IPS DF 6.9 (cell line): ENCODE data around the gene SDK1.

Source experiments
- DNase-seq: peaks from one replicate; pipeline ENCODE4 v3.0.0-alpha.2; 2013; ENCODE audit warnings: low read depth, low spot score
- H3K27ac ChIP-seq: one replicate; pipeline ENCODE4 v1.5.1; 2013; ENCODE audit warnings: low read length, control low read depth
- H3K27me3 ChIP-seq: 2 replicates; pipeline ENCODE4 v1.6.1; 2013; ENCODE audit warnings: mild to moderate bottlenecking, low read length; ENCODE audit not compliant: control insufficient read depth, insufficient read depth
- H3K36me3 ChIP-seq: 2 replicates; pipeline ENCODE4 v1.6.1; 2013; ENCODE audit warnings: low read length; ENCODE audit not compliant: control insufficient read depth, insufficient read depth
- H3K4me1 ChIP-seq: 2 replicates; pipeline ENCODE4 v1.6.1; 2013; ENCODE audit warnings: low read length; ENCODE audit not compliant: control insufficient read depth, insufficient read depth
- H3K4me3 ChIP-seq: 2 replicates; pipeline ENCODE4 v1.5.1; 2013; ENCODE audit warnings: mild to moderate bottlenecking, low read length
- H3K9me3 ChIP-seq: 2 replicates; pipeline ENCODE4 v1.6.1; 2013; ENCODE audit warnings: low read length, inconsistent platforms; ENCODE audit not compliant: control insufficient read depth, insufficient read depth
- WGBS: extraction: QIAGEN DNeasy Blood & Tissue Kit; methylation state at CpG from one replicate; pipeline ENCODE4 v1.1.7; 2013; ENCODE audit warnings: mixed read lengths, missing lambda C conversion rate; ENCODE audit not compliant: insufficient read length, insufficient coverage; 5-methylcytosine and 5-hydroxymethylcytosine counted together

SDK1 gene

GRCh38 chr7:4015996-4016395, 714.9 kb downstream of the SDK1 start:
- H3K9me3 ChIP-seq: no peaks in the 10 kb centered on the region
- H3K36me3 ChIP-seq: no peaks in the 10 kb centered on the region
- no peak overlapping the region for H3K4me3 ChIP-seq
- H3K4me1 ChIP-seq: peaks cover 4% of the 10 kb centered on the region; the same call in 1 of the 2 replicates
- H3K27me3 ChIP-seq: no peaks in the 10 kb centered on the region
- DNase-seq: no peak
- no CpG with 5 or more reads among the region's 10 CpGs for WGBS
- H3K27ac ChIP-seq: no peak overlapping the region

- no CpG with 5 or more reads among the region's 21 CpGs for WGBS
- DNase-seq: no peak
- H3K27me3 ChIP-seq: no peaks in the 10 kb centered on the region
- no peak overlapping the region for H3K27ac ChIP-seq
- no peaks in the 10 kb centered on the region for H3K9me3 ChIP-seq
- no peaks in the 10 kb centered on the region for H3K36me3 ChIP-seq
- H3K4me1 ChIP-seq: no peaks in the 10 kb centered on the region
- H3K4me3 ChIP-seq: no peak overlapping the region
Measured at GRCh38 chr7:4017081-4017480, 716.0 kb downstream of the SDK1 start.

- no peaks in the 10 kb centered on the region for H3K4me1 ChIP-seq
- no peak for DNase-seq
- no peaks in the 10 kb centered on the region for H3K9me3 ChIP-seq
- WGBS: no CpG with 5 or more reads among the region's 9 CpGs
- no peaks in the 10 kb centered on the region for H3K36me3 ChIP-seq
- no peak overlapping the region for H3K27ac ChIP-seq
- no peaks in the 10 kb centered on the region for H3K27me3 ChIP-seq
- H3K4me3 ChIP-seq: no peak overlapping the region
Measured at GRCh38 chr7:4017785-4018184, 716.7 kb downstream of the SDK1 start.

- Histone ChIP-seq H3K27me3 (no peaks in the 10 kb centered on the region), H3K36me3 (no peaks in the 10 kb centered on the region), H3K27ac (no peak overlapping the region), H3K4me1 (no peaks in the 10 kb centered on the region), H3K9me3 (no peaks in the 10 kb centered on the region), H3K4me3 (no peak overlapping the region)
- DNase-seq: no peak
- no CpG with 5 or more reads among the region's 7 CpGs for WGBS
Measured at GRCh38 chr7:4018601-4019316, 717.7 kb downstream of the SDK1 start.

- H3K4me1 ChIP-seq: no peaks in the 10 kb centered on the region
- H3K27me3 ChIP-seq: no peaks in the 10 kb centered on the region
- H3K9me3 ChIP-seq: no peaks in the 10 kb centered on the region
- no peak overlapping the region for H3K27ac ChIP-seq
- no peak overlapping the region for H3K4me3 ChIP-seq
- WGBS: no CpG with 5 or more reads among the region's 11 CpGs
- no peaks in the 10 kb centered on the region for H3K36me3 ChIP-seq
- DNase-seq: no peak
Measured at GRCh38 chr7:4020086-4020485, 719.0 kb downstream of the SDK1 start.

GRCh38 chr7:4021413-4021812, 720.4 kb downstream of the SDK1 start:
- H3K36me3 ChIP-seq: no peaks in the 10 kb centered on the region
- DNase-seq: no peak
- no peaks in the 10 kb centered on the region for H3K27me3 ChIP-seq
- H3K9me3 ChIP-seq: no peaks in the 10 kb centered on the region
- no CpG with 5 or more reads among the region's 5 CpGs for WGBS
- no peak overlapping the region for H3K27ac ChIP-seq
- H3K4me1 ChIP-seq: peaks cover 3% of the 10 kb centered on the region; the same call in 1 of the 2 replicates
- no peak overlapping the region for H3K4me3 ChIP-seq

- Histone ChIP-seq H3K36me3 (no peaks in the 10 kb centered on the region), H3K4me3 (no peak overlapping the region), H3K27me3 (no peaks in the 10 kb centered on the region), H3K9me3 (no peaks in the 10 kb centered on the region), H3K27ac (no peak overlapping the region), H3K4me1 (peaks cover 3% of the 10 kb centered on the region; the same call in 1 of the 2 replicates)
- no CpG with 5 or more reads among the region's 7 CpGs for WGBS
- no peak for DNase-seq
Measured at GRCh38 chr7:4022265-4022664, 721.2 kb downstream of the SDK1 start.

GRCh38 chr7:4023502-4023901, 722.5 kb downstream of the SDK1 start:
- H3K9me3 ChIP-seq: no peaks in the 10 kb centered on the region
- no peaks in the 10 kb centered on the region for H3K36me3 ChIP-seq
- no CpG with 5 or more reads among the region's 10 CpGs for WGBS
- H3K27me3 ChIP-seq: no peaks in the 10 kb centered on the region
- H3K4me3 ChIP-seq: no peak overlapping the region
- DNase-seq: no peak
- peaks cover 3% of the 10 kb centered on the region; the same call in 1 of the 2 replicates for H3K4me1 ChIP-seq
- no peak overlapping the region for H3K27ac ChIP-seq

- no peak overlapping the region for H3K27ac ChIP-seq
- no peaks in the 10 kb centered on the region for H3K27me3 ChIP-seq
- no peaks in the 10 kb centered on the region for H3K36me3 ChIP-seq
- H3K9me3 ChIP-seq: no peaks in the 10 kb centered on the region
- no peak for DNase-seq
- no peak overlapping the region for H3K4me3 ChIP-seq
- H3K4me1 ChIP-seq: peaks cover 3% of the 10 kb centered on the region; the same call in 1 of the 2 replicates
- no CpG with 5 or more reads among the region's 1 CpG for WGBS
Measured at GRCh38 chr7:4024133-4024532, 723.1 kb downstream of the SDK1 start.

- no CpG with 5 or more reads among the region's 7 CpGs for WGBS
- no peak overlapping the region for H3K27ac ChIP-seq
- no peak for DNase-seq
- H3K4me1 ChIP-seq: peaks cover 3% of the 10 kb centered on the region; the same call in 1 of the 2 replicates
- no peaks in the 10 kb centered on the region for H3K27me3 ChIP-seq
- H3K4me3 ChIP-seq: no peak overlapping the region
- H3K36me3 ChIP-seq: no peaks in the 10 kb centered on the region
- H3K9me3 ChIP-seq: no peaks in the 10 kb centered on the region
Measured at GRCh38 chr7:4024806-4025205, 723.8 kb downstream of the SDK1 start.

- no peaks in the 10 kb centered on the region for H3K36me3 ChIP-seq
- peaks cover 3% of the 10 kb centered on the region; the same call in 1 of the 2 replicates for H3K4me1 ChIP-seq
- H3K4me3 ChIP-seq: no peak overlapping the region
- WGBS: no CpG with 5 or more reads among the region's 12 CpGs
- H3K27ac ChIP-seq: no peak overlapping the region
- no peaks in the 10 kb centered on the region for H3K27me3 ChIP-seq
- H3K9me3 ChIP-seq: no peaks in the 10 kb centered on the region
- DNase-seq: no peak
Measured at GRCh38 chr7:4025210-4025609, 724.2 kb downstream of the SDK1 start.
